Ovary (tissue), 3 donors: ENCODE measurements around the gene C14orf93.

Source experiments
- POLR2A ChIP-seq: fragments of 450-650 bp; IDR thresholded peaks from one replicate; pipeline ENCODE4 v1.6.1; 2017; ENCODE audit warnings: antibody characterized with exemption, mild to moderate bottlenecking, moderate library complexity
- TF ChIP-seq, protein P1 (sequence below), 3 donors: fragments of 450-650 bp in 2 of 3; fragments of 200-600 bp in 1 of 3; IDR thresholded peaks; one replicate each; pipeline versions ENCODE4 v1.5.1 to v1.8.0; 2016 to 2022; ENCODE audit warnings: antibody characterized with exemption in 3 of 3, mild to moderate bottlenecking in 1 of 3
- donor health status: DM: no; HTN: no; CAD: no.

DNA sequence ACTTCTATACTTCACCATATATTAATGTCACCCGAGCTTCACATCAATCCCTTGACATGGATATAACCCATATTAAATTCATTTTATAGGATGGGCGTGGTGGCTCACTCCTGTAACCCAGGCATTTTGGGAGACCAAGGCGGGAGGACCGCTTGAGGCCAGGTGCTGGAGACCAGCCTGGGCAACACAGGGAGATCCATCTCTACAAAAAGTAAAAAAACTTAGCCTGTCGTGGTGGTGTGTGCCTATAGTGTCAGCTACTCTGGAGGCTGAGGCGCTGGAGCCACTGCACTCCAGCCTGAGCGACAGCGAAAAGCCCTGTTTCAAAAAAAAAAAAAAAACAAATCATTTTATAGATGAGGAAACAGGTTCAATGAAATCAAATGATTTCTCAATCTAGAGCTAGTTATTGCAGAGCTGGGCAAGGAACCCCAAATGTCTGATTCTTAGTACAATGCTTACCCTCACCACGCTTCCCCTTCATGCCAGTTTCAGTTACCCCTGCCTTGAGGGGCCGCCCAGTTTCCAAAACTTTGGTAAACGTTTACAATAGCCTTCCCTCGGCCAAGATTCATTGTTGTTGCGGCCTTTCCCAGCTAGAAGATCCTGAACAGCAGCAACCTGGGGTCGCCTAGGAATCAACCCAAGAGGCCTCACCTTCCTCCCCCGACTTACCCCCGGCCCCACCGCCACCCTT lies 24.0 kb upstream of the C14orf93 start:
- no peak for TF ChIP-seq POLR2A
- TF ChIP-seq, protein P1, sequence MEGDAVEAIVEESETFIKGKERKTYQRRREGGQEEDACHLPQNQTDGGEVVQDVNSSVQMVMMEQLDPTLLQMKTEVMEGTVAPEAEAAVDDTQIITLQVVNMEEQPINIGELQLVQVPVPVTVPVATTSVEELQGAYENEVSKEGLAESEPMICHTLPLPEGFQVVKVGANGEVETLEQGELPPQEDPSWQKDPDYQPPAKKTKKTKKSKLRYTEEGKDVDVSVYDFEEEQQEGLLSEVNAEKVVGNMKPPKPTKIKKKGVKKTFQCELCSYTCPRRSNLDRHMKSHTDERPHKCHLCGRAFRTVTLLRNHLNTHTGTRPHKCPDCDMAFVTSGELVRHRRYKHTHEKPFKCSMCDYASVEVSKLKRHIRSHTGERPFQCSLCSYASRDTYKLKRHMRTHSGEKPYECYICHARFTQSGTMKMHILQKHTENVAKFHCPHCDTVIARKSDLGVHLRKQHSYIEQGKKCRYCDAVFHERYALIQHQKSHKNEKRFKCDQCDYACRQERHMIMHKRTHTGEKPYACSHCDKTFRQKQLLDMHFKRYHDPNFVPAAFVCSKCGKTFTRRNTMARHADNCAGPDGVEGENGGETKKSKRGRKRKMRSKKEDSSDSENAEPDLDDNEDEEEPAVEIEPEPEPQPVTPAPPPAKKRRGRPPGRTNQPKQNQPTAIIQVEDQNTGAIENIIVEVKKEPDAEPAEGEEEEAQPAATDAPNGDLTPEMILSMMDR (IDR thresholded peaks at IDR 0.05): no peak
